Endothelial cell of umbilical vein (primary cell): ENCODE data around the gene GALNT10.

ENCODE experiments used
- EZH2 ChIP-seq: IDR thresholded peaks from 2 replicates; pipeline ENCODE4 v1.6.1; 2012; ENCODE audit warnings: borderline replicate concordance, low read depth, mild to moderate bottlenecking, moderate library complexity, low read length, inconsistent platforms; ENCODE audit not compliant: severe bottlenecking
- GATA2 ChIP-seq: IDR thresholded peaks from 2 replicates; pipeline ENCODE4 v1.7.0; 2011; ENCODE audit warnings: low read depth, mild to moderate bottlenecking, moderate library complexity, mixed read lengths, low read length; ENCODE audit not compliant: insufficient read length, insufficient read depth
- JUN ChIP-seq: IDR thresholded peaks from 2 replicates; pipeline ENCODE4 v1.6.1; 2011; ENCODE audit warnings: borderline replicate concordance, low read depth; ENCODE audit not compliant: insufficient read length, insufficient read depth
- MAX ChIP-seq: IDR thresholded peaks from 2 replicates; pipeline ENCODE4 v1.6.1; 2011; ENCODE audit not compliant: insufficient read depth, insufficient read length
- POLR2A ChIP-seq: IDR thresholded peaks from 2 replicates; pipeline ENCODE4 v1.6.1; 2012; ENCODE audit warnings: low read depth, mild to moderate bottlenecking, control low read depth, low read length
- POLR2AphosphoS5 ChIP-seq: IDR thresholded peaks from 2 replicates; pipeline ENCODE4 v1.6.1; 2012; ENCODE audit warnings: low read depth, mild to moderate bottlenecking, control low read depth, low read length, moderate library complexity; ENCODE audit not compliant: insufficient read depth
- TF ChIP-seq, protein P1 (sequence below), 2 donors: IDR thresholded peaks; 1 replicate in 1 of 2; 2 replicates in 1 of 2; pipeline ENCODE4 v1.5.1; 2011; ENCODE audit warnings: low read length in 2 of 2, mild to moderate bottlenecking in 2 of 2, moderate library complexity in 2 of 2, control low read depth in 1 of 2, inconsistent platforms in 1 of 2, low read depth in 1 of 2; ENCODE audit not compliant: insufficient read depth in 1 of 2; ENCODE audit errors: extremely low read depth in 1 of 2

GRCh38 chr5:154260224-154260927 is 69.8 kb downstream of the GALNT10 start:
- TF ChIP-seq, protein P1, sequence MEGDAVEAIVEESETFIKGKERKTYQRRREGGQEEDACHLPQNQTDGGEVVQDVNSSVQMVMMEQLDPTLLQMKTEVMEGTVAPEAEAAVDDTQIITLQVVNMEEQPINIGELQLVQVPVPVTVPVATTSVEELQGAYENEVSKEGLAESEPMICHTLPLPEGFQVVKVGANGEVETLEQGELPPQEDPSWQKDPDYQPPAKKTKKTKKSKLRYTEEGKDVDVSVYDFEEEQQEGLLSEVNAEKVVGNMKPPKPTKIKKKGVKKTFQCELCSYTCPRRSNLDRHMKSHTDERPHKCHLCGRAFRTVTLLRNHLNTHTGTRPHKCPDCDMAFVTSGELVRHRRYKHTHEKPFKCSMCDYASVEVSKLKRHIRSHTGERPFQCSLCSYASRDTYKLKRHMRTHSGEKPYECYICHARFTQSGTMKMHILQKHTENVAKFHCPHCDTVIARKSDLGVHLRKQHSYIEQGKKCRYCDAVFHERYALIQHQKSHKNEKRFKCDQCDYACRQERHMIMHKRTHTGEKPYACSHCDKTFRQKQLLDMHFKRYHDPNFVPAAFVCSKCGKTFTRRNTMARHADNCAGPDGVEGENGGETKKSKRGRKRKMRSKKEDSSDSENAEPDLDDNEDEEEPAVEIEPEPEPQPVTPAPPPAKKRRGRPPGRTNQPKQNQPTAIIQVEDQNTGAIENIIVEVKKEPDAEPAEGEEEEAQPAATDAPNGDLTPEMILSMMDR (IDR thresholded peaks at IDR 0.05; ENCODE audit: extremely low read depth in 1 of 2, insufficient read depth in 1 of 2, low read depth in 1 of 2, low read length in 2 of 2), result no peak
- TF ChIP-seq POLR2A (no peak), MAX (no peak), JUN (no peak), POLR2AphosphoS5 (no peak), EZH2 (no peak), GATA2 (no peak)
